Measurements from ENCODE around the gene FNDC11. TPM values are rescaled to one million over a fixed set of nuclear protein-coding genes. Genes with fewer than 3 reads are reported as not detected.
A peak's percentile ranks its signal among the peaks of the same experiment; 100 is the strongest.

FNDC11 gene
- total RNA-seq, 5 donors from 2014 or later (not counting 1 experiment from before 2014, with no cell fraction given) = 0.38 to 1.8 (median 0.70) TPM

GRCh38 chr20:63539092-63539430 lies 14.9 kb upstream of the FNDC11 start:
- Mint-ChIP-seq H3K27me3 (no peaks in the 10 kb centered on the region), H3K4me3 (no peak overlapping the region), H3K36me3 (no peaks in the 10 kb centered on the region), H3K4me1 (peaks cover 7 to 17% (median 14%) of the 10 kb centered on the region in 3 donors), H3K27ac (no peak overlapping the region), H3K9me3 (no peaks in the 10 kb centered on the region)
- no peaks in the 10 kb centered on the region for H3K9me3 ChIP-seq
- peaks cover 7 to 39% of the 10 kb centered on the region in 2 experiments for H3K4me1 ChIP-seq (ENCODE audit: control insufficient read depth in 1 of 2, extremely low read depth in 1 of 2, insufficient read depth in 2 of 2, low read length in 2 of 2)
- H3K36me3 ChIP-seq (ENCODE audit: control insufficient read depth in 2 of 2, extremely low read depth in 1 of 2, insufficient read depth in 1 of 2, low read length in 1 of 2) = no peaks in the 10 kb centered on the region
- ATAC-seq (replicated peaks in 1 of 4) (no peak), DNase-seq (no peak)
- POLR2A ChIA-PET = interaction anchor here in 1 of 2 donors (0.5 kb wide), 1 partner anchor 12 kb away, joined by 3 read pairs; no protein-coding TSS in a partner anchor
- WGBS (ENCODE audit: insufficient coverage) = 94% methylated on average over 10 of the region's 12 CpGs
- H3K4me3 ChIP-seq (ENCODE audit: control insufficient read depth in 1 of 2, extremely low read depth in 1 of 2, low read length in 1 of 2) = no peak overlapping the region
- CTCF ChIA-PET = interaction anchor here in 1 of 2 donors (0.6 kb wide), 1 partner anchor 95 kb away, joined by 4 read pairs; no protein-coding TSS in a partner anchor
- peaks cover 0 to 4% of the 10 kb centered on the region in 2 experiments for H3K27me3 ChIP-seq (replicated peaks in 1 of 2; ENCODE audit: control insufficient read depth in 2 of 2, extremely low read depth in 1 of 2, insufficient read depth in 2 of 2, low read length in 1 of 2)
- no peak overlapping the region for H3K27ac ChIP-seq (ENCODE audit: low read length)

GRCh38 chr20:63539441-63540370 lies 14.3 kb upstream of the FNDC11 start:
- ATAC-seq (replicated peaks in 1 of 4) = no peak
- no peaks in the 10 kb centered on the region for H3K36me3 ChIP-seq (ENCODE audit: control insufficient read depth in 2 of 2, extremely low read depth in 1 of 2, insufficient read depth in 1 of 2, low read length in 1 of 2)
- H3K27me3 Mint-ChIP-seq = no peaks in the 10 kb centered on the region
- no peak for DNase-seq
- CTCF ChIA-PET = no interaction called here
- H3K4me3 Mint-ChIP-seq = no peak overlapping the region
- H3K27me3 ChIP-seq (replicated peaks in 1 of 2; ENCODE audit: control insufficient read depth in 2 of 2, extremely low read depth in 1 of 2, insufficient read depth in 2 of 2, low read length in 1 of 2) = peaks cover 0 to 4% of the 10 kb centered on the region in 2 experiments
- H3K36me3 Mint-ChIP-seq = no peaks in the 10 kb centered on the region
- POLR2A ChIA-PET = no interaction called here
- WGBS (ENCODE audit: insufficient coverage) = 89% methylated on average over 23 of the region's 29 CpGs
- H3K9me3 Mint-ChIP-seq = no peaks in the 10 kb centered on the region
- no peak overlapping the region for H3K27ac ChIP-seq (ENCODE audit: low read length)
- peak overlapping the region in 1 of 2 donors; percentile 28 for H3K27ac Mint-ChIP-seq
- H3K4me1 ChIP-seq (ENCODE audit: control insufficient read depth in 1 of 2, extremely low read depth in 1 of 2, insufficient read depth in 2 of 2, low read length in 2 of 2) = peaks cover 7 to 39% of the 10 kb centered on the region in 2 experiments
- H3K9me3 ChIP-seq = no peaks in the 10 kb centered on the region
- H3K4me1 Mint-ChIP-seq = peaks cover 7 to 17% (median 14%) of the 10 kb centered on the region in 3 donors
- H3K4me3 ChIP-seq (ENCODE audit: control insufficient read depth in 1 of 2, extremely low read depth in 1 of 2, low read length in 1 of 2) = no peak overlapping the region

DNA sequence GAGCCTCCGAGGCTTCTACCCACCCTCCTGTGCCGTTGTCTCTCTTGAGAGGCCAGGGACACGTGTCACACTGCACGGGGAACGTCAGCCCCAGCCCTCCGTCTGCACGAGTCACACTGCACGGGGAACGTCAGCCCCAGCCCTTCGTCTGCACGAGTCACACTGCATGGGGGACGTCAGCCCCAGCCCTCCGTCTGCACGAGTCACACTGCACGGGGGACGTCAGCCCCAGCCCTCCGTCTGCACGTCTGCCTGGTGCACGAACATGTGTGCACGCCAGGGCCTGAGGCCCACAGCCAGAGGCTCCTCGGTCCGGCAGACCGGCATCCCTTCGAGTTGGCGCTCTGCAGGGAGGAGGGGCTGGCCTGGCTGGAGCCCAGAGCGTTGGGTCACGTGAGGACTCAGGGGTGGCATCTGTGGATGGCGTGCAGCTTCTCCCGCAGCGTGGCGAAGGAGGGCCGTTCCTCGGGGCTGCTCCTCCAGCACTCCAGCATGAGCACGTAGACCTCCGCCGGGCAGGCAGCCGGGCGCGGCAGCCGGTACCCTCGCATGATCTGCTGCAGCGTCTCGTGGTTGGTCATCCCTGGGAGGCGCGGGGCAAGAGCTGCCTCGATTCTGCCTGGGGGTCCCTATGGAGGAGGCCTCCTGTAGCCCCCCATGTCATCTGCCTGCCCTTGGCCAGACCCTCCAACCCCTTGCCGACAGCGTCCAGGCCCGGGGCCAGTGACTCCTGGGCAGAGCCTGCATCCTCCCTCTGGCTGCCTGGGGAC lies 13.4 kb upstream of the FNDC11 start:
- no peak overlapping the region for H3K27ac ChIP-seq (ENCODE audit: low read length)

GRCh38 chr20:63541371-63541770 lies 12.6 kb upstream of the FNDC11 start:
- H3K4me1 ChIP-seq (ENCODE audit: control insufficient read depth in 1 of 2, extremely low read depth in 1 of 2, insufficient read depth in 2 of 2, low read length in 2 of 2) = peaks cover 7 to 42% of the 10 kb centered on the region in 2 experiments
- Mint-ChIP-seq H3K9me3 (no peaks in the 10 kb centered on the region), H3K27ac (no peak overlapping the region), H3K4me1 (peaks cover 10 to 17% (median 14%) of the 10 kb centered on the region in 3 donors), H3K36me3 (no peaks in the 10 kb centered on the region), H3K27me3 (no peaks in the 10 kb centered on the region), H3K4me3 (no peak overlapping the region)
- H3K9me3 ChIP-seq = no peaks in the 10 kb centered on the region
- ATAC-seq (replicated peaks in 1 of 4) (no peak), DNase-seq (no peak)
- ChIA-PET POLR2A (interaction anchor here in 1 of 2 donors (0.5 kb wide), 1 partner anchor 217 kb away, joined by 3 read pairs; no protein-coding TSS in a partner anchor), CTCF (no interaction called here)
- no peak overlapping the region for H3K27ac ChIP-seq (ENCODE audit: low read length)
- H3K4me3 ChIP-seq (ENCODE audit: control insufficient read depth in 1 of 2, extremely low read depth in 1 of 2, low read length in 1 of 2) = no peak overlapping the region
- H3K27me3 ChIP-seq (replicated peaks in 1 of 2; ENCODE audit: control insufficient read depth in 2 of 2, extremely low read depth in 1 of 2, insufficient read depth in 2 of 2, low read length in 1 of 2) = peaks cover 0 to 4% of the 10 kb centered on the region in 2 experiments
- 92% methylated on average over 28 of the region's 28 CpGs for WGBS (ENCODE audit: insufficient coverage)
- no peaks in the 10 kb centered on the region for H3K36me3 ChIP-seq (ENCODE audit: control insufficient read depth in 2 of 2, extremely low read depth in 1 of 2, insufficient read depth in 1 of 2, low read length in 1 of 2)

More for the DNA sequence above, 13.4 kb upstream of the FNDC11 start:
- DNase-seq = no peak
- H3K36me3 Mint-ChIP-seq = no peaks in the 10 kb centered on the region
- POLR2A ChIA-PET = interaction anchor here in 1 of 2 donors (0.5 kb wide), 1 partner anchor 218 kb away, joined by 3 read pairs; no protein-coding TSS in a partner anchor
- Histone ChIP-seq H3K4me3 (ENCODE audit: control insufficient read depth in 1 of 2, extremely low read depth in 1 of 2, low read length in 1 of 2) (no peak overlapping the region), H3K9me3 (no peaks in the 10 kb centered on the region), H3K27me3 (replicated peaks in 1 of 2; ENCODE audit: control insufficient read depth in 2 of 2, extremely low read depth in 1 of 2, insufficient read depth in 2 of 2, low read length in 1 of 2) (peaks cover 0 to 4% of the 10 kb centered on the region in 2 experiments), H3K4me1 (ENCODE audit: control insufficient read depth in 1 of 2, extremely low read depth in 1 of 2, insufficient read depth in 2 of 2, low read length in 2 of 2) (peaks cover 7 to 39% of the 10 kb centered on the region in 2 experiments), H3K36me3 (ENCODE audit: control insufficient read depth in 2 of 2, extremely low read depth in 1 of 2, insufficient read depth in 1 of 2, low read length in 1 of 2) (no peaks in the 10 kb centered on the region)
- H3K27ac Mint-ChIP-seq = peak overlapping the region in 1 of 2 donors; percentile 28
- no peak for ATAC-seq (replicated peaks in 1 of 4)
- H3K4me1 Mint-ChIP-seq = peaks cover 10 to 19% (median 14%) of the 10 kb centered on the region in 3 donors
- no peaks in the 10 kb centered on the region for H3K9me3 Mint-ChIP-seq
- H3K4me3 Mint-ChIP-seq = no peak overlapping the region
- 83% methylated on average over 49 of the region's 49 CpGs for WGBS (ENCODE audit: insufficient coverage)
- no peaks in the 10 kb centered on the region for H3K27me3 Mint-ChIP-seq
- CTCF ChIA-PET = no interaction called here

GRCh38 chr20:63542031-63542559 lies 11.9 kb upstream of the FNDC11 start:
- ChIA-PET POLR2A (no interaction called here), CTCF (interaction anchor here in 1 of 2 donors (0.7 kb wide), 1 partner anchor 36 kb away, joined by 4 read pairs; no protein-coding TSS in a partner anchor)
- H3K4me1 ChIP-seq (ENCODE audit: control insufficient read depth in 1 of 2, extremely low read depth in 1 of 2, insufficient read depth in 2 of 2, low read length in 2 of 2) = peaks cover 6 to 35% of the 10 kb centered on the region in 2 experiments
- Mint-ChIP-seq H3K27me3 (peaks cover 0 to 4% of the 10 kb centered on the region in 2 donors), H3K9me3 (no peaks in the 10 kb centered on the region), H3K27ac (no peak overlapping the region), H3K4me1 (peaks cover 7 to 16% (median 14%) of the 10 kb centered on the region in 3 donors), H3K36me3 (no peaks in the 10 kb centered on the region), H3K4me3 (no peak overlapping the region)
- 86% methylated on average over 26 of the region's 36 CpGs for WGBS (ENCODE audit: insufficient coverage)
- no peaks in the 10 kb centered on the region for H3K36me3 ChIP-seq (ENCODE audit: control insufficient read depth in 2 of 2, extremely low read depth in 1 of 2, insufficient read depth in 1 of 2, low read length in 1 of 2)
- H3K9me3 ChIP-seq = no peaks in the 10 kb centered on the region
- ATAC-seq (replicated peaks in 1 of 4) = no peak
- H3K27ac ChIP-seq (ENCODE audit: low read length) = no peak overlapping the region
- DNase-seq = no peak
- peaks cover 0 to 10% of the 10 kb centered on the region in 2 experiments for H3K27me3 ChIP-seq (replicated peaks in 1 of 2; ENCODE audit: control insufficient read depth in 2 of 2, extremely low read depth in 1 of 2, insufficient read depth in 2 of 2, low read length in 1 of 2)
- no peak overlapping the region for H3K4me3 ChIP-seq (ENCODE audit: control insufficient read depth in 1 of 2, extremely low read depth in 1 of 2, low read length in 1 of 2)

GRCh38 chr20:63542696-63543095 lies 11.3 kb upstream of the FNDC11 start:
- H3K36me3 Mint-ChIP-seq = no peaks in the 10 kb centered on the region
- DNase-seq (no peak), ATAC-seq (replicated peaks in 1 of 4) (no peak)
- peaks cover 0 to 4% of the 10 kb centered on the region in 2 donors for H3K27me3 Mint-ChIP-seq
- ChIA-PET CTCF (no interaction called here), POLR2A (no interaction called here)
- H3K9me3 Mint-ChIP-seq = no peaks in the 10 kb centered on the region
- H3K27me3 ChIP-seq (replicated peaks in 1 of 2; ENCODE audit: control insufficient read depth in 2 of 2, extremely low read depth in 1 of 2, insufficient read depth in 2 of 2, low read length in 1 of 2) = peaks cover 0 to 14% of the 10 kb centered on the region in 2 experiments
- H3K27ac Mint-ChIP-seq = no peak overlapping the region
- no peak overlapping the region for H3K4me3 Mint-ChIP-seq
- no peak overlapping the region for H3K4me3 ChIP-seq (ENCODE audit: control insufficient read depth in 1 of 2, extremely low read depth in 1 of 2, low read length in 1 of 2)
- peaks cover 5 to 29% of the 10 kb centered on the region in 2 experiments for H3K4me1 ChIP-seq (ENCODE audit: control insufficient read depth in 1 of 2, extremely low read depth in 1 of 2, insufficient read depth in 2 of 2, low read length in 2 of 2)
- 69% methylated on average over 10 of the region's 10 CpGs for WGBS (ENCODE audit: insufficient coverage)
- H3K4me1 Mint-ChIP-seq = peaks cover 6 to 14% (median 12%) of the 10 kb centered on the region in 3 donors
- H3K27ac ChIP-seq (ENCODE audit: low read length) = no peak overlapping the region
- no peaks in the 10 kb centered on the region for H3K9me3 ChIP-seq
- no peaks in the 10 kb centered on the region for H3K36me3 ChIP-seq (ENCODE audit: control insufficient read depth in 2 of 2, extremely low read depth in 1 of 2, insufficient read depth in 1 of 2, low read length in 1 of 2)

Data from T-cell (primary cell).